K562 (cell line): ENCODE measurements around the gene NLRC3. TPM values are rescaled to one million over a fixed set of nuclear protein-coding genes. Genes with fewer than 3 reads are reported as not detected.

Source experiments
- ATAC-seq: fragments of 200-7000 bp; cut with Tn5 transposase; 3 replicates; pipeline ENCODE4 v1.9.1; 2020; ENCODE audit warnings: moderate library complexity
- BruUV-seq: library from RNA; stranded (reverse); fragments of 400-500 nt; replicated peaks from 2 replicates; lab custom pipeline; 2021; lab: Mats Ljungman, UMichigan
- CTCF ChIA-PET: fragments of 300-600 bp; formaldehyde crosslinking; extraction: SDS; loops from one replicate; lab custom pipeline; 2021; ENCODE audit warnings: low intra/inter-chr PET ratio; lab: Yijun Ruan, JAX
- POLR2A ChIA-PET: fragments of 300-600, 350-650 bp; sonication (Branson Sonifier 250); formaldehyde crosslinking; extraction: SDS; loops from one replicate; lab custom pipeline; 2021; ENCODE audit warnings: antibody characterized with exemption, inconsistent platforms; lab: Yijun Ruan, JAX
- DNase-seq, 4 experiments: peaks; one replicate each; pipeline versions ENCODE4 v3.0.0 to v3.0.0-alpha.2; 2011 to 2018; ENCODE audit warnings: low spot score in 3 of 4, mixed read lengths in 3 of 4; ENCODE audit errors: extremely low read depth in 1 of 4
- FAIRE-seq: peaks from 2 replicates; lab custom pipeline; 2011; peaks lifted over from hg19 to GRCh38; lab: Jason Lieb, UNC
- H2AFZ ChIP-seq: 2 replicates; pipeline ENCODE4 v1.6.0; 2011; ENCODE audit warnings: low read depth, low read length, control low read depth, inconsistent platforms
- H3K27ac ChIP-seq: fragments of 200-600 bp; 3 replicates; pipeline ENCODE4 v1.8.0; 2011; ENCODE audit warnings: low read depth, mild to moderate bottlenecking, control low read depth, inconsistent platforms, low read length, moderate library complexity, mixed read lengths; ENCODE audit errors: extremely low read depth
- H3K27me3 ChIP-seq, 2 experiments: fragments of 300-600 bp in 1 of 2; 2 replicates in 1 of 2; 3 replicates in 1 of 2; pipeline versions ENCODE4 v1.6.0 to v1.8.0; 2011; ENCODE audit warnings: inconsistent platforms in 2 of 2, low read length in 2 of 2, mild to moderate bottlenecking in 1 of 2, mixed read lengths in 1 of 2, moderate library complexity in 1 of 2; ENCODE audit not compliant: control insufficient read depth in 2 of 2, insufficient read depth in 2 of 2
- H3K36me3 ChIP-seq: fragments of 300-600 bp; 3 replicates; pipeline ENCODE4 v1.8.0; 2011; ENCODE audit warnings: mild to moderate bottlenecking, low read length, inconsistent platforms; ENCODE audit not compliant: control insufficient read depth, insufficient read depth
- H3K4me1 ChIP-seq, 2 experiments: fragments of 200-600 bp in 1 of 2; replicated peaks in 1 of 2; 2 replicates in 1 of 2; 3 replicates in 1 of 2; pipeline versions ENCODE4 v1.5.1 to v1.8.0; 2011; ENCODE audit warnings: inconsistent platforms in 2 of 2, low read length in 2 of 2, mild to moderate bottlenecking in 1 of 2, mixed read lengths in 1 of 2, moderate library complexity in 1 of 2; ENCODE audit not compliant: control insufficient read depth in 2 of 2, insufficient read depth in 2 of 2
- H3K4me2 ChIP-seq: 2 replicates; pipeline ENCODE4 v1.6.1; 2011; ENCODE audit warnings: low read length, control low read depth, inconsistent platforms, mixed read lengths; ENCODE audit not compliant: insufficient read depth
- H3K4me3 ChIP-seq: fragments of 200-600 bp; sonication (generic), shearing (Covaris generic); 2 replicates; pipeline ENCODE4 v1.5.1; 2016; ENCODE audit warnings: control low read depth, inconsistent platforms
- H3K79me2 ChIP-seq: fragments of 200-600 bp; 3 replicates; pipeline ENCODE4 v1.8.0; 2011; ENCODE audit warnings: low read length, inconsistent platforms; ENCODE audit not compliant: control insufficient read depth, insufficient read depth
- H3K9ac ChIP-seq, 2 experiments: 2 replicates each; pipeline versions ENCODE4 v1.6.0 to v1.6.1; 2011; ENCODE audit warnings: low read depth in 2 of 2, low read length in 2 of 2, control low read depth in 1 of 2, inconsistent platforms in 1 of 2, mild to moderate bottlenecking in 1 of 2, mixed read lengths in 1 of 2; ENCODE audit not compliant: insufficient read depth in 1 of 2
- H3K9me1 ChIP-seq: one replicate; pipeline ENCODE4 v1.6.0; 2011; ENCODE audit warnings: inconsistent platforms, mild to moderate bottlenecking, low read length, moderate library complexity; ENCODE audit not compliant: control insufficient read depth, insufficient read depth
- H3K9me3 ChIP-seq: replicated peaks from 2 replicates; pipeline ENCODE4 v1.5.1; 2011; ENCODE audit warnings: low read depth, low read length, inconsistent platforms; ENCODE audit not compliant: control insufficient read depth, insufficient read depth
- H4K20me1 ChIP-seq: replicated peaks from 2 replicates; pipeline ENCODE4 v1.6.1; 2011; ENCODE audit warnings: low read length, inconsistent platforms, mixed read lengths; ENCODE audit not compliant: control insufficient read depth, insufficient read depth
- ADNP ChIP-seq: fragments of 200-800 bp; sonication (Bioruptor generic); IDR thresholded peaks from 2 replicates; pipeline ENCODE4 v1.6.1; 2016; ENCODE audit warnings: missing genetic modification characterization, missing compliant biosample characterization
- BCOR ChIP-seq: fragments of 450-650 bp; IDR thresholded peaks from 2 replicates; pipeline ENCODE4 v1.6.1; 2016
- BHLHE40 ChIP-seq: IDR thresholded peaks from 2 replicates; pipeline ENCODE4 v1.6.1; 2011; ENCODE audit warnings: low read length, improper control_type of control experiment
- KDM1A ChIP-seq, 2 experiments: fragments of 450-650 bp; IDR thresholded peaks; 2 replicates each; pipeline ENCODE4 v1.6.1; 2016; ENCODE audit warnings: mild to moderate bottlenecking in 2 of 2
- KLF1 ChIP-seq: fragments of 450-650 bp; IDR thresholded peaks from 2 replicates; pipeline ENCODE4 v1.6.1; 2016; ENCODE audit warnings: missing genetic modification characterization, missing compliant biosample characterization
- LEF1 ChIP-seq: fragments of 450-650 bp; IDR thresholded peaks from 2 replicates; pipeline ENCODE4 v1.6.1; 2016; ENCODE audit warnings: mild to moderate bottlenecking
- RBM25 ChIP-seq: fragments of 200-400 bp; formaldehyde crosslinking; IDR thresholded peaks from 2 replicates; pipeline ENCODE4 v1.6.1; 2018; ENCODE audit warnings: low read length, low read depth, moderate library complexity; ENCODE audit not compliant: severe bottlenecking
- TCF7 ChIP-seq: sonication (generic); IDR thresholded peaks from 2 replicates; pipeline ENCODE4 v1.6.1; 2016; ENCODE audit warnings: antibody characterized with exemption, borderline replicate concordance
- ZNF384 ChIP-seq: IDR thresholded peaks from 2 replicates; pipeline ENCODE4 v1.6.1; 2012; ENCODE audit warnings: low read depth, low read length, improper control_type of control experiment
- ZNF408 ChIP-seq: fragments of 250-450 bp; sonication (Bioruptor Pico); IDR thresholded peaks from 2 replicates; pipeline ENCODE4 v1.4.0; 2020; ENCODE audit warnings: low read depth, mild to moderate bottlenecking, moderate library complexity
- WGBS: fragments of 100-300 bp; shearing (Covaris generic); methylation state at CpG from one replicate; pipeline ENCODE4 v1.1.6; 2016; ENCODE audit warnings: low coverage, mixed read lengths; ENCODE audit not compliant: insufficient coverage; ENCODE audit errors: missing lambda C conversion rate; 5-methylcytosine and 5-hydroxymethylcytosine counted together
- in situ Hi-C: fragments of 300-500 bp; cut with MboI; formaldehyde crosslinking; loops from 4 replicates; pipeline ENCODE4 v1.15.0; 2018; ENCODE audit warnings: inconsistent platforms, mixed read lengths
- intact Hi-C: fragments of 100-400 bp; cut with micrococcal nuclease; formaldehyde crosslinking; loops from 2 replicates; pipeline ENCODE4 v1.14.2; 2022
- polyA plus RNA-seq, 8 experiments: library from polyadenylated mRNA; depleted of rRNA in 4 of 8; stranded (reverse) in 5 of 8; unstranded in 3 of 8; fragments of >200 nt; fragmentation: Nextera tagmentation in 2 of 8; fragmentation: Illumina TruSeq in 1 of 8; extraction: Ambion mirVana in 2 of 8; extraction: Trizol in 1 of 8; gene quantifications; 2 replicates each; pipeline versions ENCODE4 v1.2.1 to v1.2.3, GENCODE V29; 2011 to 2014; ENCODE audit warnings: inconsistent platforms in 1 of 8, missing spikeins in 1 of 8
- total RNA-seq, 7 experiments: library from RNA; depleted of rRNA in 6 of 7; stranded (reverse); fragments of >200 nt in 6 of 7; fragmentation: Illumina TruSeq in 2 of 7; extraction: Trizol in 2 of 7; gene quantifications; 2 replicates each; pipeline versions ENCODE4 v1.2.1 to v1.2.3, GENCODE V29; 2011 to 2021; ENCODE audit warnings: low replicate concordance in 1 of 7

NLRC3 gene
- total and polyA plus RNA-seq, 9 of the 15 experiments (the other 6 are each of a cell fraction or from before 2014, with no cell fraction given): 0.03 to 0.13 (median 0.03) TPM; not detected in 4

GRCh38 chr16:3569851-3570250, 7.4 kb downstream of the NLRC3 start:
- Histone ChIP-seq H3K9me3 (peaks cover 7% of the 10 kb centered on the region), H3K9me1 (no peaks in the 10 kb centered on the region), H3K4me1 (peaks cover 0 to 4% of the 10 kb centered on the region in 2 experiments; a peak in 3 of 5 replicates), H3K9ac (no peak overlapping the region), H3K4me2 (no peak overlapping the region), H3K36me3 (no peaks in the 10 kb centered on the region), H4K20me1 (no peaks in the 10 kb centered on the region), H3K27ac (no peak overlapping the region), H3K4me3 (no peak overlapping the region), H3K27me3 (peaks cover 3% of the 10 kb centered on the region in 2 experiments; a peak in 4 of 5 replicates), H2AFZ (no peak overlapping the region), H3K79me2 (no peaks in the 10 kb centered on the region)
- ATAC-seq (no peak), FAIRE-seq (no peak), DNase-seq (no peak)
- intact Hi-C loops (no loop called here), in situ Hi-C loops (no loop called here)
- ChIA-PET POLR2A (no interaction called here), CTCF (no interaction called here)
- 11% methylated on average over 2 of the region's 2 CpGs for WGBS
- TF ChIP-seq ADNP: 0 out of 2 replicates have a peak, but pooled peaks have one; percentile 36
- no peak for TF ChIP-seq ZNF384
- peak; percentile 82 for TF ChIP-seq RBM25
- TF ChIP-seq BHLHE40: no peak
- no peak for TF ChIP-seq ZNF408 (CRISPR knock-in tag)
- TF ChIP-seq LEF1: no peak
- TF ChIP-seq TCF7: no peak
- peak; percentile 79 for TF ChIP-seq BCOR
- TF ChIP-seq KLF1 (tag): no peak
- peak; percentile 10 to 33; a peak in 1 of 4 replicates for TF ChIP-seq KDM1A (IDR thresholded peaks at IDR 0.05)
- BruUV-seq: no TSS peak
